ENCODE measurements around the gene RUVBL2. TPM values are rescaled to one million over a fixed set of nuclear protein-coding genes. Genes with fewer than 3 reads are reported as not detected.

The RUVBL2 gene
- total and polyA plus RNA-seq, 8 donors = 0.58 to 96.0 (median 61.2) TPM

GRCh38 chr19:48946463-48947257 is 47.0 kb upstream of the RUVBL2 start:
- Histone ChIP-seq H3K4me1 (no peaks in the 10 kb centered on the region), H3K4me3 (no peak overlapping the region), H3K27ac (no peak overlapping the region), H3K9me3 (peaks cover 0 to 8% (median 3%) of the 10 kb centered on the region in 4 donors), H3K36me3 (no peaks in the 10 kb centered on the region), H3K27me3 (no peaks in the 10 kb centered on the region)
- intact Hi-C loops (cut with DNase I; ENCODE audit: low total_unique reads) = no loop called here
- WGBS, 5 donors = 54 to 64% (median 62%) methylated on average over 2 to 9 of the region's 9 CpGs
- TF ChIP-seq POLR2AphosphoS5 (IDR thresholded peaks at IDR 0.05) (no peak), EP300 (IDR thresholded peaks at IDR 0.05) (no peak), POLR2A (IDR thresholded peaks at IDR 0.05) (no peak), CTCF (IDR thresholded peaks at IDR 0.05) (no peak)
- DNase-seq = no peak

GRCh38 chr19:48947258-48947542 is 46.5 kb upstream of the RUVBL2 start:
- H3K27me3 ChIP-seq = no peaks in the 10 kb centered on the region
- H3K27ac ChIP-seq = no peak overlapping the region
- intact Hi-C loops (cut with DNase I; ENCODE audit: low total_unique reads) = no loop called here
- no peak overlapping the region for H3K4me3 ChIP-seq
- WGBS, 5 donors = 88 to 100% (median 97%) methylated on average over 2 to 3 of the region's 3 CpGs
- no peak for DNase-seq
- no peaks in the 10 kb centered on the region for H3K36me3 ChIP-seq
- H3K9me3 ChIP-seq = peaks cover 0 to 8% (median 3%) of the 10 kb centered on the region in 4 donors
- TF ChIP-seq EP300 (IDR thresholded peaks at IDR 0.05) (no peak), POLR2AphosphoS5 (IDR thresholded peaks at IDR 0.05) (no peak), POLR2A (IDR thresholded peaks at IDR 0.05) (no peak), CTCF (IDR thresholded peaks at IDR 0.05) (no peak)
- H3K4me1 ChIP-seq = no peaks in the 10 kb centered on the region

GRCh38 chr19:48950159-48950558 is 43.5 kb upstream of the RUVBL2 start:
- intact Hi-C loops (cut with DNase I; ENCODE audit: low total_unique reads) = no loop called here
- 56 to 89% (median 79%) methylated on average over 3 of the region's 3 CpGs for WGBS, 5 donors

More at GRCh38 chr19:48950159-48950558, 43.5 kb upstream of the RUVBL2 start:
- Histone ChIP-seq H3K27ac (no peak overlapping the region), H3K27me3 (no peaks in the 10 kb centered on the region), H3K4me3 (no peak overlapping the region), H3K4me1 (peaks cover 0 to 15% (median 7%) of the 10 kb centered on the region in 4 donors), H3K36me3 (no peaks in the 10 kb centered on the region), H3K9me3 (peaks cover 0 to 8% (median 3%) of the 10 kb centered on the region in 4 donors)
- TF ChIP-seq POLR2A (IDR thresholded peaks at IDR 0.05) = no peak
- no peak for TF ChIP-seq EP300 (IDR thresholded peaks at IDR 0.05)
- TF ChIP-seq CTCF (IDR thresholded peaks at IDR 0.05) = no peak
- no peak for TF ChIP-seq POLR2AphosphoS5 (IDR thresholded peaks at IDR 0.05)
- DNase-seq = peak in 1 of 2 donors; percentile 43
